PFSK-1 (cell line): Measurements from ENCODE around the gene GSTO2.
A peak's percentile ranks its signal among the peaks of the same experiment; 100 is the strongest.

Source experiments
- FOXP2 ChIP-seq: optimal IDR thresholded peaks from 2 replicates; pipeline ENCODE3; 2011; ENCODE audit warnings: borderline replicate concordance, control low read depth, inconsistent platforms; ENCODE audit not compliant: insufficient read depth; ENCODE audit errors: extremely low read length, extremely low read depth
- POLR2AphosphoS5 ChIP-seq: IDR thresholded peaks from 2 replicates; pipeline ENCODE4 v1.6.1; 2012; ENCODE audit warnings: low read depth, mild to moderate bottlenecking, control low read depth, low read length, moderate library complexity
- SIN3A ChIP-seq: IDR thresholded peaks from 2 replicates; pipeline ENCODE4 v1.6.1; 2012; ENCODE audit warnings: mild to moderate bottlenecking, low read length, moderate library complexity, borderline replicate concordance; ENCODE audit not compliant: insufficient read depth
- TAF1 ChIP-seq: IDR thresholded peaks from 2 replicates; pipeline ENCODE4 v1.6.1; 2012; ENCODE audit warnings: low read length, control low read depth, borderline replicate concordance; ENCODE audit not compliant: insufficient read depth
- TF ChIP-seq, protein P1 (sequence below), 2 experiments: IDR thresholded peaks; 2 replicates each; pipeline versions ENCODE4 v1.6.1 to v1.8.0; 2011 to 2012; ENCODE audit warnings: low read depth in 2 of 2, low read length in 2 of 2, control low read depth in 1 of 2, inconsistent platforms in 1 of 2, mild to moderate bottlenecking in 1 of 2, moderate library complexity in 1 of 2; ENCODE audit not compliant: insufficient read depth in 1 of 2

The GSTO2 gene

DNA sequence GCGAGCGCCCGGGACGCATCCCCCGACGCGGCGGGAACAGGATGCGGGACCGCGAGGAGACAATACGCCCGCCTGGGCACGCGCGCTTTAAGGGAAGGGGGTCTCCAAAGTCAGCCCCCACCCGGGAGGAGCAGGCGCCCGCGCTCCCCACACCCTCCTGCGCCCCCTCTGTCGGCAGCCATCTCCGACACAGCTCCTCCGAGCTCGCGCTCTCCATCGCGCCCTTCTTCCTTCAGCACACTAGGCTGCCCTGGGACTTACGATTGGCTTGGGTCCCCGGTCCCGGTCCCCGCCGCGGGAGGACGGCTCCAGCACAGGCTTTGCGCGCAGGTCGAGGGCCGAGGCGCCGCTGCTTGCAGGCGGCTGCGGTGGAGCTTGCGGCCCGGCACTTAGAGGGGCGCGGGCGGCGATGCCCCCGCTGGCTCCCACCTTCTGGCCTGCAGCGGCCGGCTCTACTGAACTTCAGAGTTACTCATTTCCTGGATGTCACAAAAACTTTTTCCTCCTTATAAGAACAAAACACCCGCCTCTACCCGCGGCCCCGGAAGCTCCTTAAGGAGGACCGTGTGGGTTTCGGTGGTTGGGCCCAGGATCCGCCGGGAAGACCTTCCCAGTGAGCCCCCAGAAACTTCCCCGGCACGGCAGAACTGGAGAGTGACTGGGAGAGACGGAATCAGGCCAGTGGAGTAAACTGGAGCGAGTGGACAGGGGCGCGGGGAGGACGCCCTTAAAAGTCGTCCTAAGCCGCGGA, 69.2 kb downstream of the GSTO2 start, which contains the start of gene ITPRIP:
Gene ITPRIP, minus strand, starts transcription at position 481 of the 751 bp plus-strand sequence. CDS start 22,414 bp downstream, outside the sequence.
- TF ChIP-seq SIN3A (peak; percentile 32; the same call in 1 of the 2 replicates), POLR2AphosphoS5 (no peak; the same call in 1 of the 2 replicates), TAF1 (no peak), FOXP2 (peak; percentile 17)
- TF ChIP-seq, protein P1, sequence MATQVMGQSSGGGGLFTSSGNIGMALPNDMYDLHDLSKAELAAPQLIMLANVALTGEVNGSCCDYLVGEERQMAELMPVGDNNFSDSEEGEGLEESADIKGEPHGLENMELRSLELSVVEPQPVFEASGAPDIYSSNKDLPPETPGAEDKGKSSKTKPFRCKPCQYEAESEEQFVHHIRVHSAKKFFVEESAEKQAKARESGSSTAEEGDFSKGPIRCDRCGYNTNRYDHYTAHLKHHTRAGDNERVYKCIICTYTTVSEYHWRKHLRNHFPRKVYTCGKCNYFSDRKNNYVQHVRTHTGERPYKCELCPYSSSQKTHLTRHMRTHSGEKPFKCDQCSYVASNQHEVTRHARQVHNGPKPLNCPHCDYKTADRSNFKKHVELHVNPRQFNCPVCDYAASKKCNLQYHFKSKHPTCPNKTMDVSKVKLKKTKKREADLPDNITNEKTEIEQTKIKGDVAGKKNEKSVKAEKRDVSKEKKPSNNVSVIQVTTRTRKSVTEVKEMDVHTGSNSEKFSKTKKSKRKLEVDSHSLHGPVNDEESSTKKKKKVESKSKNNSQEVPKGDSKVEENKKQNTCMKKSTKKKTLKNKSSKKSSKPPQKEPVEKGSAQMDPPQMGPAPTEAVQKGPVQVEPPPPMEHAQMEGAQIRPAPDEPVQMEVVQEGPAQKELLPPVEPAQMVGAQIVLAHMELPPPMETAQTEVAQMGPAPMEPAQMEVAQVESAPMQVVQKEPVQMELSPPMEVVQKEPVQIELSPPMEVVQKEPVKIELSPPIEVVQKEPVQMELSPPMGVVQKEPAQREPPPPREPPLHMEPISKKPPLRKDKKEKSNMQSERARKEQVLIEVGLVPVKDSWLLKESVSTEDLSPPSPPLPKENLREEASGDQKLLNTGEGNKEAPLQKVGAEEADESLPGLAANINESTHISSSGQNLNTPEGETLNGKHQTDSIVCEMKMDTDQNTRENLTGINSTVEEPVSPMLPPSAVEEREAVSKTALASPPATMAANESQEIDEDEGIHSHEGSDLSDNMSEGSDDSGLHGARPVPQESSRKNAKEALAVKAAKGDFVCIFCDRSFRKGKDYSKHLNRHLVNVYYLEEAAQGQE (IDR thresholded peaks at IDR 0.05; ENCODE audit: insufficient read depth in 1 of 2, low read depth in 2 of 2, low read length in 2 of 2), result no peak

DNA sequence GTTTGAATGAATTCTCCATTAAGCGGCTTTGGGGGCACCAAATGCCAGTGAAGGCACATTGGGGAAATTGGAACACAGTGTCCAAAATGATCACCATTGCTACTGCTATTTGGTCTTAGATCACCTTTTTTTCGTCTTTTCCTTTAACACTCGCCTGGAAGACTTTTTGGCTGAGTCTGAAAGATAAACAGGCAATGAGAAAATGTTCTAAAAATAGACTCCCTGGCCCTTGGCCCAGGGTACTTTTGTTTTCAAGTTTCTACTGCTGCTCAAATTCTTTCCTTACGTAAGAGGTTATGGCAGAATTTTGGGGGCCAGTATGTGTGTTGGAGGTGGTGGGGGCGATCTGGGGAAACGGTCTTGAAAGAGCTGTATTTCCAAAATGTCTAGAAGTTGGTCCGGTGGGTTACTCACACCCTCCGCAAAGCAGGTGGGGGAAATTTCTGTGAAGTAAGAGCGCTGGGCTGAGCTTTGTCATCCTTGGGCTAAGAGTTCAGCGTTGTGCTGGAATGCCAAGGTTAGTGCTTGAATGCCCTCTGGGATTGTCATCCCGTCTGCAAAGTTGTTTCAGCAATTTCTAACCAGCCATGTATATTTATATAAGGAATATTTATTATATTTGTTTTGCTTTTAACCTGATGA, 70.6 kb downstream of the GSTO2 start:
- TF ChIP-seq POLR2AphosphoS5 (no peak), SIN3A (no peak), TAF1 (no peak), FOXP2 (no peak)
- TF ChIP-seq, protein P1 (IDR thresholded peaks at IDR 0.05; ENCODE audit: insufficient read depth in 1 of 2, low read depth in 2 of 2, low read length in 2 of 2), result no peak

DNA sequence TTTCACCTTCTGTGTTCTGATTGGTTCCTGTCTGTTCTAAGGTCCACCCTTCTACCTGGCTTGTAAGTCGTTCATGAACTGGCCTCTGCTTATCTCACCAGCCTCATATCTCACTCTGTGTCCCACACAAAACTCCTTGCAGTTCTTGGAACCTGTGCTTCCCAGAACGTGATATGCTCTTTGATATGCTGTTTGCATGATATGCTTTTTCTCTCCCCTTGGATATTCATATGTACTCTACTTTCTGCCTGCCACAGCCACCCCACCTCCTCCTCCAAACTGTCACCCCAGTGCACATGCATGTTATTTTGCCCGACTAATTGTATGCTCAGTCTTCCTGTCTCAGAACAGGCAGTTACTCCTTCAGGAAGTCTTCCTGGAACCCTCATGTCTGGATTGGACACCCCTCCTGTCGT, 71.1 kb downstream of the GSTO2 start:
- TF ChIP-seq SIN3A (no peak), POLR2AphosphoS5 (no peak), FOXP2 (no peak), TAF1 (no peak)
- TF ChIP-seq, protein P1 (IDR thresholded peaks at IDR 0.05; ENCODE audit: insufficient read depth in 1 of 2, low read depth in 2 of 2, low read length in 2 of 2), result no peak

DNA sequence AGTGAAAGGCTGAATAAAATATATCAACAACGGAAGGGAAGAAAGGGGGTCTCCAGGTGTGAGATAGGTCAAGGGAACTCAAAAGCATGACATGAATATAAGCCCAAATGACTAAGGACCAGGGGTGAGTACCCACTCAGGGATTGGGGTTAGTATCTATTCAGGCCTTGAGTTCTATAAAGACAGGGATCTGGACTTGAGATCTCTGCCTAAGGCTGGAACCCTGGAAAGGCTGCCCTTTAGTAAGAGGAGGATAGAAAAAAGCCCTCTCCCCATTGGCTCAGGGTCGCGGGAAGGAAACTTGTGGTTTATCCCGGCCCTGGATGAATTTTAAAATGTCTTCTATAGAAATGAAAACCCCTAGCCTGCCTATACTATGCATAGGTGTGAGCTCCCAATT, 71.7 kb downstream of the GSTO2 start:
- no peak for TF ChIP-seq SIN3A
- no peak for TF ChIP-seq POLR2AphosphoS5
- TF ChIP-seq FOXP2, result no peak

DNA sequence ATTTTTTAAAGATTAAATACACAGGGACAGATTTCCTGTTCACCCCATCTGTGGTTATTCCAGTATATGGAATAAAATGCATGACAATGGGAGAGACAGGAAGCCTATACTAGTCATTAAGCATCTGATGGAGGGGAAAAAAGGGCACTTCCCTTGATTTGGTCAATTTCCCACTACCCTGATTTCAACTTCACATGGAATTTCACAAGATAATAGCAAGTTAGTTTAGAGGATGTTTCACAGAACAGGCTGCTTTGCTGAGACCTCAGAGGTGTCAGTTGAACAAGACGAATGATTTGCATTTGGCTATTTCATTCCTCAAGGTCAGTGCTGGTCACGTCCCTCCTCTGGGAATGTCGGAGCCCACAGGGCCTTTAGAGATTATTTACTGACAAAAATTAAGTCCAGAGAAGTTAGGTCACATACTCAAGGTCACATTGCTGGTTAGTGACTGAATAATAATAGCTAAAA, 74.0 kb downstream of the GSTO2 start:
- TF ChIP-seq SIN3A (no peak), POLR2AphosphoS5 (no peak), TAF1 (no peak)
